ENCODE measurements around the gene RDH16.
"Not testable (repeated sequence)": the region's sequence is repeated elsewhere in the genome, so short reads cannot be mapped to it uniquely, and the experiment has no call there.

The RDH16 gene

GRCh38 chr12:56916296-56916995, 41.0 kb downstream of the RDH16 start:
- DNase-seq, result no peak

- DNase-seq, result no peak
Measured at GRCh38 chr12:56914724-56915123, 42.7 kb downstream of the RDH16 start.

- DNase-seq, result no peak
Measured at GRCh38 chr12:56914256-56914655, 43.2 kb downstream of the RDH16 start.

DNA sequence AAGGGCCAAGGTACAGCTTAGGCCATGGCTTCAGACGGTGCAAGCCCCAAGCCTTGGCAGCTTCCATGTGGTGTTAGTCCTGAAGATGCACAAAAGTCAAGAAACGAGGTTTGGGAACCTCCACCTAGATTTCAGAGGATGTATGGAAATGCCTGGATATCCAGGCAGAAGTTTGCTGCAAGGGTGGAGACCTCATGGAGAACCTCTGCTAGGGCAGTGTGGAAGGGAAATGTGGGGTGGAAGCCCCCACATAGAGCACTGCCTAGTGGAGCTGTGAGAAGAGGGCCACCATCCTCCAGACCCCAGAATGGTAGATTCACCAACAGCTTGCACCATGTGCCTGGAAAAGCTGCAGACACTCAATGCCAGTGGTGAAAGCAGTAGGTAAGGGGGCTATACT, 48.0 kb downstream of the RDH16 start:
- not testable (repeated sequence) for DNase-seq

GRCh38 chr12:56908136-56908535, 49.3 kb downstream of the RDH16 start:
- DNase-seq, result no peak

GRCh38 chr12:56905852-56906251, 51.6 kb downstream of the RDH16 start:
- no peak for DNase-seq

GRCh38 chr12:56903374-56903773, 54.0 kb downstream of the RDH16 start:
- no peak for DNase-seq

Measured in COR-L47 (cell line).